DMS 273 (cell line): ENCODE measurements around the gene ELL2.
"Not testable (repeated sequence)": the region's sequence is repeated elsewhere in the genome, so short reads cannot be mapped to it uniquely, and the experiment has no call there.

Source experiments
- DNase-seq: peaks from one replicate; lab custom pipeline; 2025; ENCODE audit not compliant: unreplicated experiment; lab: John Stamatoyannopoulos, UW

The ELL2 gene

GRCh38 chr5:95841914-95842812 is 119.5 kb downstream of the ELL2 start:
- no peak for DNase-seq

GRCh38 chr5:95840956-95841705 is 120.5 kb downstream of the ELL2 start:
- no peak for DNase-seq

GRCh38 chr5:95839658-95840057 is 122.0 kb downstream of the ELL2 start:
- DNase-seq: no peak

GRCh38 chr5:95838556-95838955 is 123.1 kb downstream of the ELL2 start:
- no peak for DNase-seq

- no peak for DNase-seq
Measured at GRCh38 chr5:95838001-95838520, 123.6 kb downstream of the ELL2 start.

- DNase-seq: no peak
Measured at GRCh38 chr5:95837492-95837891, 124.2 kb downstream of the ELL2 start.

GRCh38 chr5:95836971-95837370 is 124.7 kb downstream of the ELL2 start:
- DNase-seq: not testable (repeated sequence)

GRCh38 chr5:95836544-95836943 is 125.1 kb downstream of the ELL2 start:
- DNase-seq: no peak

- no peak for DNase-seq
Measured at GRCh38 chr5:95835682-95836385, 125.8 kb downstream of the ELL2 start.
